MM.1S (cell line): ENCODE measurements around the gene SMCHD1.

ENCODE experiments used
- CTCF ChIP-seq: fragments of 300-600 bp; sonication (generic); IDR thresholded peaks from 2 replicates; pipeline ENCODE4 v1.5.1; 2016; ENCODE audit warnings: antibody characterized with exemption, low read length, mixed read lengths
- EZH2 ChIP-seq: fragments of 300-600 bp; sonication (generic); optimal IDR thresholded peaks from 2 replicates; pipeline ENCODE3; 2017; ENCODE audit warnings: low read depth, mild to moderate bottlenecking, antibody characterized with exemption, low read length, mixed read lengths
- EZH2phosphoT487 ChIP-seq: fragments of 300-600 bp; sonication (generic); IDR thresholded peaks from 2 replicates; pipeline ENCODE4 v1.6.1; 2018; ENCODE audit warnings: antibody characterized with exemption, low read length

GRCh38 chr18:2774669-2775068 is 119.1 kb downstream of the SMCHD1 start:
- TF ChIP-seq EZH2phosphoT487 (no peak), CTCF (no peak), EZH2 (no peak)
